ENCODE results near the gene FATE1.

GRCh38 chrX:151694661-151695582, 20.9 kb upstream of the FATE1 start, which contains the start of gene PRRG3:
- TF ChIP-seq POLR2AphosphoS5 (IDR thresholded peaks at IDR 0.05) = no peak
- TF ChIP-seq CTCF (IDR thresholded peaks at IDR 0.05) = no peak
